Measurements from ENCODE around the gene AAK1. TPM values are rescaled to one million over a fixed set of nuclear protein-coding genes. Genes with fewer than 3 reads are reported as not detected.

The AAK1 gene
- polyA plus RNA-seq, 1 experiment = 23.3 TPM

GRCh38 chr2:69481421-69481820, 162.1 kb downstream of the AAK1 start:
- H3K27me3 ChIP-seq (ENCODE audit: control insufficient read depth, insufficient read depth, low read length) = no peaks in the 10 kb centered on the region
- TF ChIP-seq CTCF (IDR thresholded peaks at IDR 0.05; ENCODE audit: insufficient read depth, low read depth, low read length) = no peak
- ChIA-PET CTCF (no interaction called here), POLR2A (no interaction called here)
- no peak overlapping the region for H3K4me3 ChIP-seq (ENCODE audit: low read depth, low read length)
- DNase-seq (ENCODE audit: low read depth) = no peak
- H3K36me3 ChIP-seq (ENCODE audit: control insufficient read depth, insufficient read depth, low read length) = peaks cover 6% of the 10 kb centered on the region

- Histone ChIP-seq H3K27me3 (ENCODE audit: control insufficient read depth, insufficient read depth, low read length) (no peaks in the 10 kb centered on the region), H3K4me3 (ENCODE audit: low read depth, low read length) (no peak overlapping the region), H3K36me3 (ENCODE audit: control insufficient read depth, insufficient read depth, low read length) (peaks cover 5% of the 10 kb centered on the region)
- no peak for TF ChIP-seq CTCF (IDR thresholded peaks at IDR 0.05; ENCODE audit: insufficient read depth, low read depth, low read length)
- DNase-seq (ENCODE audit: low read depth) = no peak
- ChIA-PET CTCF (interaction anchor here (1.0 kb wide), 1 partner anchor 24 kb away, joined by 3 read pairs; no protein-coding TSS in a partner anchor), POLR2A (no interaction called here)
These were observed 165.9 kb downstream of the AAK1 start for GRCh38 chr2:69477627-69478026.

- DNase-seq (ENCODE audit: low read depth) = no peak
- H3K4me3 ChIP-seq (ENCODE audit: low read depth, low read length) = no peak overlapping the region
- ChIA-PET POLR2A (no interaction called here), CTCF (interaction anchor here (0.7 kb wide), 1 partner anchor 40 kb away, joined by 3 read pairs; no protein-coding TSS in a partner anchor)
- no peak for TF ChIP-seq CTCF (IDR thresholded peaks at IDR 0.05; ENCODE audit: insufficient read depth, low read depth, low read length)
- no peaks in the 10 kb centered on the region for H3K27me3 ChIP-seq (ENCODE audit: control insufficient read depth, insufficient read depth, low read length)
- H3K36me3 ChIP-seq (ENCODE audit: control insufficient read depth, insufficient read depth, low read length) = peaks cover 2% of the 10 kb centered on the region
These were observed 168.9 kb downstream of the AAK1 start for GRCh38 chr2:69474688-69475087.

- POLR2A ChIA-PET = no interaction called here
- no peak overlapping the region for H3K4me3 ChIP-seq (ENCODE audit: low read depth, low read length)
These were observed 171.7 kb downstream of the AAK1 start for GRCh38 chr2:69471793-69472192.

GRCh38 chr2:69470911-69471310, 172.6 kb downstream of the AAK1 start:
- peaks cover 5% of the 10 kb centered on the region for H3K36me3 ChIP-seq (ENCODE audit: control insufficient read depth, insufficient read depth, low read length)
- no peaks in the 10 kb centered on the region for H3K27me3 ChIP-seq (ENCODE audit: control insufficient read depth, insufficient read depth, low read length)
- POLR2A ChIA-PET = no interaction called here
- TF ChIP-seq CTCF (IDR thresholded peaks at IDR 0.05; ENCODE audit: insufficient read depth, low read depth, low read length) = no peak
- CTCF ChIA-PET = interaction anchor here (1.4 to 1.5 kb wide), 2 partner anchors 8 to 14 kb away, joined by 4 read pairs; no protein-coding TSS in a partner anchor
- no peak overlapping the region for H3K4me3 ChIP-seq (ENCODE audit: low read depth, low read length)
- no peak for DNase-seq (ENCODE audit: low read depth)

More at GRCh38 chr2:69471793-69472192, 171.7 kb downstream of the AAK1 start:
- Histone ChIP-seq H3K27me3 (ENCODE audit: control insufficient read depth, insufficient read depth, low read length) (no peaks in the 10 kb centered on the region), H3K36me3 (ENCODE audit: control insufficient read depth, insufficient read depth, low read length) (peaks cover 2% of the 10 kb centered on the region)
- CTCF ChIA-PET = no interaction called here
- no peak for TF ChIP-seq CTCF (IDR thresholded peaks at IDR 0.05; ENCODE audit: insufficient read depth, low read depth, low read length)
- no peak for DNase-seq (ENCODE audit: low read depth)

Measured in BJ (cell line).